Mucosa of rectum (tissue), 2 donors: ENCODE results near the gene MOB4.
"Not testable (repeated sequence)": the region's sequence is repeated elsewhere in the genome, so short reads cannot be mapped to it uniquely, and the experiment has no call there.

Experiments used
- H3K27ac ChIP-seq, 2 donors: one replicate each; pipeline ENCODE4 v1.7.0; 2013; ENCODE audit warnings: inconsistent platforms in 2 of 2, low read depth in 2 of 2, low read length in 2 of 2
- H3K27me3 ChIP-seq, 2 donors: one replicate each; pipeline ENCODE4 v1.7.0; 2013; ENCODE audit warnings: low read length in 2 of 2; ENCODE audit not compliant: control insufficient read depth in 2 of 2, insufficient read depth in 2 of 2
- H3K36me3 ChIP-seq, 2 donors: one replicate each; pipeline ENCODE4 v1.7.0; 2013; ENCODE audit warnings: low read length in 2 of 2; ENCODE audit not compliant: control insufficient read depth in 2 of 2, insufficient read depth in 2 of 2
- H3K4me1 ChIP-seq, 2 donors: one replicate each; pipeline ENCODE4 v1.7.0; 2013; ENCODE audit warnings: low read length in 2 of 2, mild to moderate bottlenecking in 1 of 2; ENCODE audit not compliant: control insufficient read depth in 2 of 2, insufficient read depth in 2 of 2
- H3K4me3 ChIP-seq, 2 donors: one replicate each; pipeline ENCODE4 v1.7.0; 2013; ENCODE audit warnings: low read length in 2 of 2
- H3K9ac ChIP-seq, 2 donors: one replicate each; pipeline ENCODE4 v1.7.0; 2013; ENCODE audit warnings: low read length in 2 of 2, low read depth in 1 of 2, mild to moderate bottlenecking in 1 of 2
- H3K9me3 ChIP-seq, 2 donors: one replicate each; pipeline ENCODE4 v1.7.0; 2013; ENCODE audit warnings: low read length in 2 of 2; ENCODE audit not compliant: control insufficient read depth in 2 of 2
- donor health status: healthy.
- donor health status: Normal muscosa, but diverticular disease.

Gene MOB4

GRCh38 chr2:197577446-197577845 is 61.6 kb downstream of the MOB4 start:
- Histone ChIP-seq H3K36me3 (peaks cover 0 to 3% of the 10 kb centered on the region in 2 donors), H3K27me3 (no peaks in the 10 kb centered on the region), H3K9ac (no peak overlapping the region), H3K9me3 (peaks cover 0 to 5% of the 10 kb centered on the region in 2 donors), H3K27ac (no peak overlapping the region), H3K4me3 (no peak overlapping the region), H3K4me1 (no peaks in the 10 kb centered on the region)

GRCh38 chr2:197578294-197578693 is 62.4 kb downstream of the MOB4 start:
- H3K4me3 ChIP-seq, H3K27ac ChIP-seq, H3K27me3 ChIP-seq: not testable (repeated sequence)

DNA sequence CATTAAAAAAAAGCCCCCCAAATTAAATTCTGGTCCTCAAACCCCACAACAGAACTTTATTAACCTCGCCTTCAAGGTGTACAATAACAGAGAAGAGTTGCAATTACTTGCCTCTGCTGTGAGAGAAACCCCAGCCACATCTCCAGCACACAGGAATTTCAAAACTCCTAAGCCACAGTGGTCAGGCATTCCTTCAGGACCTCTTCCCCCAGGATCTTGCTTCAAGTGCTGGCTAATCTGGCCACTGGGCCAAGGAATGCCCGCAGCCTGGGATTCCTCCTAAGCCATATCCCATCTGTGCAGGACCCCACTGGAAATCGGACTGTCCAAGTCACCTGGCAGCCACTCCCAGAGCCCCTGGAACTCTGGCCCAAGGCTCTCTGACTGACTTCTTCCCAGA is 64.3 kb downstream of the MOB4 start:
- H3K4me3 ChIP-seq: not testable (repeated sequence)

More at GRCh38 chr2:197578294-197578693, 62.4 kb downstream of the MOB4 start:
- not testable (repeated sequence) for H3K4me1 ChIP-seq, H3K9ac ChIP-seq, H3K36me3 ChIP-seq, H3K9me3 ChIP-seq

DNA sequence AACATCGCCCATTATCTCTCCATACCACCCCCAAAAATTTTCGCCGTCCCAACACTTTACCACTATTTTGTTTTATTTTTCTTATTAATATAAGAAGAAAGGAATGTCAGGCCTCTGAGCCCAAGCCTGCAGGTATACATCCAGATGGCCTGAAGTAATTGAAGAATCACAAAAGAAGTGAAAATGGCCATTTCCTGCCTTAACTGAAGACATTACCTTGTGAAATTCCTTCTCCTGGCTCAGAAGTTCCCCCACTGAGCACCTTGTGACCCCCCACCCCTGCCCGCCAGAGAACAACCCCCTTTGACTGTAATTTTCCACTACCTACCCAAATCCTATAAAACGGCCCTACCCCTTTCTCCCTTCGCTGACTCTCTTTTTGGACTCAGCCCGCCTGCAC is 71.4 kb downstream of the MOB4 start:
- not testable (repeated sequence) for H3K9ac ChIP-seq, H3K4me1 ChIP-seq, H3K36me3 ChIP-seq, H3K4me3 ChIP-seq, H3K27ac ChIP-seq, H3K9me3 ChIP-seq, H3K27me3 ChIP-seq

More for the DNA sequence above, 64.3 kb downstream of the MOB4 start:
- not testable (repeated sequence) for H3K27ac ChIP-seq, H3K9me3 ChIP-seq, H3K36me3 ChIP-seq, H3K27me3 ChIP-seq, H3K4me1 ChIP-seq, H3K9ac ChIP-seq

DNA sequence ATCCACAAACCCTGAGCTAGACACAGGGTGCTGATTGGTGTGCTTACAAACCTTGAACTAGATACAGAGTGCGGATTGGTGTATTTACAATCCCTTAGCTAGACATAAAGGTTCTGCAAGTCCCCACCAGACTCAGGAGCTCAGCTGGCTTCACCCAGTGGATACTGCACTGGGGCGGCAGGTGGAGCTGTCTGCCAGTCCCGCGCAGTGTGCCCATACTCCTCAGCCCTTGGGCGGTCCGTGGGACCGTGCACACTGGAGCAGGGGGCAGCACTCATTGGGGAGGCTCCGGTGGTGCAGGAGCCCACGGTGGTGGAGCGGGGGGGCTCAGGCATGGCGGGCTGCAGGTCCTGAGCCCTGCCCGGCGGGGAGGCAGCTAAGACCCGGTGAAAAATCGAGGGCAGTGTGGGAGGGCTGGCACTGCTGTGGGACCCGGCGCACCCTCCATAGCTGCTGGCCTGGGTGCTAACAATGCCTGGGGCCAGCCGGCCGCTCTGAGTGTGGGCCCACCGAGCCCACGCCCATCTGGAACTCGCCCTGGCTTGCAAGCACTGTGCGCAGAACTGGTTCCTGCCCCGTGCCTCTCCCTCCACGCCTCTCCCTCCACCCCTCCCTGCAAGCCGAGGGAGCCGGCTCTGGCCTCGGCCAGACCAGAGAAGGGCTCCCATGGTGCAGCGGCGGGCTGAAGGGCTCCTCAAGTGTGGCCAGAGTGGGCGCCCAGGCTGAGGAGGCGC is 75.6 kb downstream of the MOB4 start:
- no peak overlapping the region for H3K4me3 ChIP-seq
- no peak overlapping the region for H3K27ac ChIP-seq
- H3K9me3 ChIP-seq: no peaks in the 10 kb centered on the region
- H3K36me3 ChIP-seq: no peaks in the 10 kb centered on the region
- H3K9ac ChIP-seq: no peak overlapping the region
- H3K27me3 ChIP-seq: no peaks in the 10 kb centered on the region
- H3K4me1 ChIP-seq: no peaks in the 10 kb centered on the region

DNA sequence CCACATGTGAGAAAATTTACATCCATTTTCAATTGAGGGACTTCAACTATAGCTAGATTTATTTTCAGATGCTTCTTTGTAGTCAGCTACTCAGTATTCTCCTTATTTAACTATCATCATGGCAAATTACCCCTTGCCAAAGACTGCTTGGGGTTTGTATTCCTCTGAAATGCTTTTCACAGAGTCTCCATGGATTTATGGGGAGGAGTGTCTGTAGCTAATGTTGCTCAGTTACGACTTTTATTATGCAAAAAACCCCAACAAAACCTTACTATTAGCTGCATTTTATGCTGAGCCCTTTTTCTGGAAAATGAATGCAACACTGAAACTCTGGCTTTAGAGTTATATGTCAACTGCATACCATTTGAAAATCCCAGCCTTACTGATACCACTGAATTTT is 80.9 kb downstream of the MOB4 start:
- H3K4me3 ChIP-seq: no peak overlapping the region
- H3K9me3 ChIP-seq: no peaks in the 10 kb centered on the region
- no peak overlapping the region for H3K9ac ChIP-seq
- no peaks in the 10 kb centered on the region for H3K4me1 ChIP-seq
- H3K27ac ChIP-seq: no peak overlapping the region
- H3K27me3 ChIP-seq: no peaks in the 10 kb centered on the region
- no peaks in the 10 kb centered on the region for H3K36me3 ChIP-seq

DNA sequence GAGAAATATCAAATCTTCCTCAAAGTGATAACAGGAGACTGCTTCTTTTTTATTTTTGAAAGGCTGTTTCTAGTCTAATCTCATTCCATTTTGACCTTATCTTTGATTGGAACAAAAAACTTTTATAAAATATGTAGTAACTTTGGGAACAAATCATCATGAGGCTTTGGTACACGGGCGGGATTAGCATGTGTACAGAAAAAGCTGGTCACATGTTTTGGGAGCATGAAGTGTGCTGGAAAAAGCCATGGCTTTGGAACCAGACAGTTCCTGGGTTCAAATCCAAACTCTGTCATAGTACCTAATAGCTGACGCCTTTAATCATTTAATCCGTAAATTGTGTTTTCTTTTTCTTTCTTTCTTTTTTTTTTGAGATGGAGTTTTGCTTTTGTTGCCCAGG is 81.3 kb downstream of the MOB4 start:
- Histone ChIP-seq H3K36me3 (no peaks in the 10 kb centered on the region), H3K4me3 (no peak overlapping the region), H3K9ac (no peak overlapping the region), H3K27ac (no peak overlapping the region), H3K4me1 (no peaks in the 10 kb centered on the region), H3K27me3 (no peaks in the 10 kb centered on the region), H3K9me3 (no peaks in the 10 kb centered on the region)

DNA sequence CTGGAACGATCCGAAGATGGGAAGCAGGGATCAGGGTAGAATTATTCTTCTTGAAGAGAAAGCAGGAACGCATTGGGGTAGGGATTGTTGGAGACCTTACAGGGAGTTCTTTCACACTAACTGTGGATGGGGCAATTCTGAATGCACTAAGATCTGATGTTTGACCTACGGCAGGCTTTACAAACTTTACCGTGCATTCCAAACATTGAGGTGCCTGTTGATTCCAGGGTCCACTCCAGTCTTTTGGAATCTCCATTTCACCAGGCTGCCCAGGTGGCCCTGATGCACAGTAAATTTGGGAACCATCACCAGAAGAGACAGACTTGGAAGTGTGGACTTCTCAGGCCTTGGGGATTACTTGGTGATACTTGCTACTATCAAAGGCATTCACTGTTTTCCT is 82.6 kb downstream of the MOB4 start:
- no peak overlapping the region for H3K4me3 ChIP-seq
- H3K9ac ChIP-seq: no peak overlapping the region
- no peaks in the 10 kb centered on the region for H3K27me3 ChIP-seq
- H3K36me3 ChIP-seq: no peaks in the 10 kb centered on the region
- H3K9me3 ChIP-seq: no peaks in the 10 kb centered on the region
- H3K27ac ChIP-seq: no peak overlapping the region
- H3K4me1 ChIP-seq: no peaks in the 10 kb centered on the region

- Histone ChIP-seq H3K27me3 (no peaks in the 10 kb centered on the region), H3K4me3 (no peak overlapping the region)
Measured at GRCh38 chr2:197599285-197599965, 83.6 kb downstream of the MOB4 start.

GRCh38 chr2:197600306-197600705 is 84.4 kb downstream of the MOB4 start:
- H3K27me3 ChIP-seq: no peaks in the 10 kb centered on the region

More at GRCh38 chr2:197599285-197599965, 83.6 kb downstream of the MOB4 start:
- Histone ChIP-seq H3K9me3 (no peaks in the 10 kb centered on the region), H3K4me1 (no peaks in the 10 kb centered on the region), H3K36me3 (no peaks in the 10 kb centered on the region), H3K9ac (no peak overlapping the region), H3K27ac (no peak overlapping the region)

More at GRCh38 chr2:197600306-197600705, 84.4 kb downstream of the MOB4 start:
- Histone ChIP-seq H3K27ac (no peak overlapping the region), H3K36me3 (no peaks in the 10 kb centered on the region), H3K9me3 (no peaks in the 10 kb centered on the region), H3K4me1 (no peaks in the 10 kb centered on the region), H3K4me3 (no peak overlapping the region), H3K9ac (no peak overlapping the region)
